Activated CD8-positive, alpha-beta memory T cell treated with anti-CD3 and anti-CD28 coated beads for 1 hour (primary cell): ENCODE data around the gene IDS.
"Not testable (repeated sequence)": the region's sequence is repeated elsewhere in the genome, so short reads cannot be mapped to it uniquely, and the experiment has no call there.

Experiments used
- DNase-seq, 2 donors: peaks; one replicate each; pipeline ENCODE4 v3.0.0-alpha.2; 2020; ENCODE audit warnings: low read depth in 1 of 2; ENCODE audit errors: extremely low read depth in 1 of 2

Gene IDS

DNA sequence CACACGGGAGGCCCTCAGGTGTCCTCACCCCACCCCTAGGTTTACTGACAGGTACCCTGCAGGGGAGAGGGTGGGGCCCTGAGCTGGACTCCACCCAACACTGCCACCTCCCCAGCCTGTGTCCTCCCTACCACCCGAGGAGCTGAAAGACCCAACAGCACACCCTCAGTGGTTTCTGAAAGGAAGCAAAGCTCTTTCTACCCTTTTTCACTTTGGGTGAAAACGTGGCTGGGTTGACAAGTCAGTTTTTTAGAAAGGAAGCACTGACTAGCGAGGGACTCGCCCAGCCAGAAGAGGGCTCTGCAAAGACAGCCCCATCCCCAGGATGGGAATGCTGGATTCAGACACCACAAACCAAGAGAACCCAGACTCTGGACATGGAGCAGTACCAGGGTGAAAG, 2.2 kb downstream of the IDS start:
- DNase-seq = not testable (repeated sequence)

DNA sequence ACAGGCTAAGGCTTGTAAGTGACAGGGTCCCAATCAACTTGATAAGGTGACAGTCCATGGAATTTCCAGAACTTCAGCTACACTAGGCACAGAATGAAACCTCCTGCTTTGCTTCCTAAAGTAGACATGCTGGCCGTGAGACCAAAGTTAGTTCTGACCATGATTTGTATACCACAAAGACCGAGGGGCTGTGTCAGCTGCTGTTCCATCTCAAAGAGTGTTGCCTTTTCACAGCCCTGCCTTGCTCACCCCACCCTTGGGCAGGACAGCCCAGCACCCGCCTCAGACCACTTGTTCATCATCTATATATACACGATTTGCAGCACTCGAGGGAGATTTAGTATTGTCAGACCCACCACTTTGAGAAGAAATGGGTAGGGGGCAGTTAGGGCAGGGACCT, 5.3 kb downstream of the IDS start:
- DNase-seq = no peak

GRCh38 chrX:149498767-149499166, 6.3 kb downstream of the IDS start:
- DNase-seq = no peak

- DNase-seq = no peak
These were observed 7.5 kb downstream of the IDS start for GRCh38 chrX:149497626-149498025.

DNA sequence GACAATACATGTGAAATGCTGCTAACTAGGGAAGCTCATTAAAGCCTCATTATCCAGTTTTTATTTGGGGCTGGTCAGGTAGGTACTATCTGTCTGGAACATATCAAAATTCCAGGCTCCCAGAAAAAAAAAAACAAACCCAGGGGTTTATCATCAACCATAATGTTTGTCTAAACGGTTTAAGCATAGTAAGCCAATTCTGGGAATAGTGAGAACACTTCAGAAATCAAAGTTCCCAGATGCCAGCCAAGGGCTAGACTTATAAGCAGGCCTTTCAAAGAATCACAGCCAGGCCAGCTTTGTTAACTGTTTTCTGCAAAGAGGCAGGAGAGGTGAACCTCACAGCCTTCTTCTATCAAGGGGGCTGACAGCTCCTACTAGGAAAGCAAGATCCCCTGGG, 8.1 kb downstream of the IDS start:
- no peak for DNase-seq

- no peak for DNase-seq
These were observed 9.5 kb downstream of the IDS start for GRCh38 chrX:149495573-149496071.

- no peak for DNase-seq
These were observed 10.1 kb downstream of the IDS start for GRCh38 chrX:149494844-149495565.

DNA sequence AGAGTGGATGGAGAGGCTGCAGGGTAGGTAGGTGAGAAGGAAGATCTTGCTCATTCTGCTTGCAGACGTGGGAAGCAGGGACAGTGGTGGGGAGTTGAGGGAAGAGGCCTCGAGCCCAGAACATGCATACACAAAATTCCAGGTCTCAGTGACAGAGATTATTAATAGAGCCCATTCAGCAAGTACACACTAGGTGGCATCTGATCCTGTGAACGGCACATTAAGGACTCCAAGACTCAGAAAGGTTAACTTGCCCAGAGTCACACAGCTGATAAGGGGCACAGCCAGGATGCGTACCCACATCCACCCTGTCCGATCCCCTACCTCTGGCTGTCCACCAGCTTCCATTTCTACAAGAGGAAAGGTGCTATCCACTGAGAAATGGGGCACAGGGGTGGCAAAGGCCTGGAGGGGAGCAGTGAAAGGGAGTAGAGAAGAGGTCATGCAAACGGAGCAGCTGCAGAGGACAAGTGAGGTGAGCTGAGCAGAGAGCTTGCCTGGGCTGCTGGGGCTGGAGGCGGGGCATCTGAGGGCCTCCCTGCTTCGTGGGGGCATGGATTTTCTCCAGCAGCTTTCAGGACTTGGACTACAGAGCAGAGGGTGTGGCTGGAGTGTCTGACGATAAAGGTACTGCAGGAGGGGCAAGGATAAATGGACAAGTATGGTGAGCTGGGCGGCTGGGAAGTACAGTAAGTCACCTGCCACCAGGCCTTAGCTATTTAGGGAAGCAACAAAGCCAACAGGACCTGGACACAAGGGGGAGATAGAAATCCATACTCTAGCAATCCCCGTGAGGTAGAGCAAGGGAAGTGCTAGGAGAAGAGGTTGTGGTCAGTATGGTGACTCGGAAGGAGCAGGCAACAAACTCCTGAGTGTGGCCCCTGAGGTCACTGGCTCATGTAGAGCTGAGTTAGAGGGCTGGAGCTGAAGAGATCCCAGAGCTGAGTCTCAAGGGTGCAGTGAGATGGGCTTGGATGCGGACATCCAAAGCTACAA, 11.2 kb downstream of the IDS start:
- no peak for DNase-seq

GRCh38 chrX:149491812-149492211, 13.3 kb downstream of the IDS start:
- no peak for DNase-seq

DNA sequence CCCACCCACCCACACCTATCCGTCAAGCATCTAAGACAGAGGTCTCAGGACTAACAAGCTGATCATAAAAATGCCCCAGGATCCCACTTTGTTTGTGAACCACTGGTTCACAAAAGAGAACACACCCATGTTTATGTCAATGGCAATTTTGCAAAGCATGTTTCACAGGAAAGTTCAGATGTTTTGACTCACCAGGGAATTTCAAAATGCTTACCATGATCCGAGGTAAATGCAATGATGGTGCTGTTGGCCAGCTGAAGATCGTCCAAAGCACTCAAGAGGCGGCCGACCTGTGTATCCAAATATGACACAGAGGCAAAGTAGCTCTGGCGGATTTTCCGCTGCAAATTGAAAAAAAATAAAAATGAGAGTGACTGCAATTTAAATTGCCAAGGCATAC, 15.0 kb downstream of the IDS start:
- DNase-seq = no peak

DNA sequence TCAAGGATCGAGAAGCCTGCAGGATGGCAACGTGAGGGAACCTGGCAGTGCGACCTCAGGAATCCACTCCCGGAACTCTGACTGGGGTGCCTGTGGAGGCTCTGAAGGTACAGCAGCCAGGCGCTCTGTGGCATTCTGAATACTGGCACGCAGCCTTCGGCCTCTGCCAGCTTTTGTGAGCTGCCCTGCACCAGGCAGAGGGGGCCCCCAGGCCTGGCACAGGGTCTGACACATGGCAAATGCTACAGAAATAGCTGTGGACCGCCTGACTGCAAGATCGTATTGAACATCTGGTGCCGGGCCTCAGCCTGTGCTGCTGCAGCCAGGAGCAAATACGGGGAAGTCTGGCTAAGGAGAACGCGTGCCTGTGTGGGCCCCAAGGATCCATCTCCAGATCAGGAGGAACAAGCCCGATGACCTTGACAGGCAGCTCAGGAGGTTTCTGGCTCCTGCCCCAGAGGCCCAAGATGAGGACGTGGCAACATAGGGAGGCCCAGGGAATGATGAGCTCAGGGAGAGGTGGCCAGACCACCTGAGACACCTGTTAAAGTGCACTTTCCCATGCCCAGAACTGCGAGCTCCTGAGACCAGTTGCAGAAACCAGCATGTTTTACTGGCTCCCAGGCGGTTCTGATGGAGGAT, 16.6 kb downstream of the IDS start:
- not testable (repeated sequence) for DNase-seq

DNA sequence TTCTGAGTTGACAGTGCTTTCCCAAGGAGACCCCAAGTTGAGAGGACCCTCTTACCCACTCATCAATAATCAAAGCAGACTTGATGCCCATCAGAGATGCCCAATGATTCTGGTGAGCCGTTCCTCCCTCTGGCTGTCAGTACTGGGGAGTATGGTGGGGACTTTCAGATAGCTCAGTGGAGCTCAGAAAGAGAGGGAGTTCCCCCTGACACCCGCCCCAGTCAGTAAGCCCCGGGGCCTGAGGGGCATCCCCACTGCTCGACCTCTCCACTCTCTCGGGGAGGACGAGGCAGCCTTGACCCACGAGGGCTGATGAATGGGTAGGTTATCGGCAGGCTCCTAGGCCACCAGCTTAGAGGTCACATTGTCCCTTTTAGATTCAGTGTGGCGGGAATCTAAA, 17.1 kb downstream of the IDS start:
- DNase-seq = not testable (repeated sequence)

GRCh38 chrX:149487292-149487691, 17.8 kb downstream of the IDS start:
- no peak for DNase-seq

- no peak for DNase-seq
These were observed 28.6 kb downstream of the IDS start for GRCh38 chrX:149476513-149476912.

GRCh38 chrX:149473966-149474365, 31.1 kb downstream of the IDS start:
- DNase-seq = no peak

DNA sequence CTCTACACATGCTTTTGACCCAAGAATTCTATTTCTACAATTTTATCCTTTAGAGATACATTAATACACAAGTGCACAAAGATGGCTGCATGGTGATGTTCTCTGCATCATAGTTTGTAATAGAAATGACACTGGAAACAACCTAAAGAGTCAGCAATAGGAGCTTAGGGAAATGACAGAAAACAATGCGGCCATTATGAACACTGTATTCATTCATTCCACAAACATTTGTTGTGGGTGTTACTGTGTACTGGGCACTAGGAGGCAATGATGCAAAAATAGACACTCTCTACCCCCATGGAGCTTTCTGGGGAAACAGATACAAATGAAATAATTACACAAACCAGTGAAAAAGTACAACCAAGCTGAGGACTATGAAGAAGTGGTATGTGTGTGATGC, 32.0 kb downstream of the IDS start:
- no peak for DNase-seq

DNA sequence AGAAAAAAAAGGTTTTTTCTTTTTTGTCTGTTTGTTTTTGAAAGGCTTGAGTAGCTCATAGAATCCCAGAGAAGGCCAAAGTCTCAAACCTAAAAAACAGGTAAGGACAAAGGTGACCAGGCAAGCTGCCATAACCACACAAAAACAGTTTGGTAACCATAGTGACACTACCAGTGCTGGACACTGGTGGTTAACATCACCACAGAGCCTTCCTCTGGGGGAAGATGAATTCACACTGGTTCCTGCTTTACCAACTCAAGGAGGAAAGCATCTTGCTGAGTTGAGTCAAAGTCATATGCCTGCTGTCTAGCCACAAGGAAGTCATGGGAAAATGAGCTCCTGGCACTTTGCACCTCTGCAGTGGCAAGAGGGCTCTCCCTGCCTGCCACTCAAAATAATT, 32.5 kb downstream of the IDS start:
- DNase-seq = no peak

DNA sequence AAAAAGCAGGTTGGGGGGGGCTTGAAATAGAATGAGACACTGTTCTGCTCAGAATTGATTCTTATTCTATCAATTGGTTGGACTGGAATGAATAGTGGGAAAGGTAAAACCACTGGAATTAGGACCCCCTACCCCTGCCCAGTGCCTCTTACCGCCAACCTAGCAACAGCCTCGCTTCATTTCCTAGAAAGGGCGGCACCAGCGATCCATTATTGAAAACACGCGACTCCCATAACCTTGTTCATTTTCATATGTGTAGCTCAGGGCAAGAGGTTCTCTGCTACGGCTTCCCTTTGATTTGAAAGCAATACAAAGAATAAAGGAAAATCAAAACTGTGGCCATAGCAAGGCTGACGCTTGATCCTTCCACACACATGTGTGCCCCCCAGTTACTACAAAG, 33.7 kb downstream of the IDS start:
- DNase-seq = no peak

DNA sequence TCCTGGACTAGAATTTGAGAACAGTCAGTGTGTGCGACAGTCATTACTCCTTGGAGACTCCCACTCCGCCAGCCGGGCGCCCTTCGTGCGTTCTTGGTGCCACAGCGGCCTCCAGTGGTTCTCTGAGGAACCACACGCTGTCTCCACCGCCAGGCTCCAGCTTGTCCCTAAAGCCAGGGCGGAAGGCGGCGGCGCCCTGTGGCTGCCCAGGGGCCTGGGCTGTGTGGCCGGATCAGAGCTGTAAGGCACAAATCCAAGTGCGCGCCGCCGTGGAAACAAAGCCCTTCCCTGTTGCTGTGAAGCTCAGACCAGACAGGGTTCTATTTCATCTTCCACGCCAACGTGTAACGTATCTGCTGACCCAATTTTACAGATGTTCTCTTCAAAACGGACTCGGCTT, 34.2 kb downstream of the IDS start:
- peak in 1 of 2 donors; percentile 32 for DNase-seq

GRCh38 chrX:149469406-149469805, 35.7 kb downstream of the IDS start:
- no peak for DNase-seq

- no peak for DNase-seq
These were observed 37.2 kb downstream of the IDS start for GRCh38 chrX:149467920-149468319.
